ENCODE measurements around the gene POLR3C.

The POLR3C gene

DNA sequence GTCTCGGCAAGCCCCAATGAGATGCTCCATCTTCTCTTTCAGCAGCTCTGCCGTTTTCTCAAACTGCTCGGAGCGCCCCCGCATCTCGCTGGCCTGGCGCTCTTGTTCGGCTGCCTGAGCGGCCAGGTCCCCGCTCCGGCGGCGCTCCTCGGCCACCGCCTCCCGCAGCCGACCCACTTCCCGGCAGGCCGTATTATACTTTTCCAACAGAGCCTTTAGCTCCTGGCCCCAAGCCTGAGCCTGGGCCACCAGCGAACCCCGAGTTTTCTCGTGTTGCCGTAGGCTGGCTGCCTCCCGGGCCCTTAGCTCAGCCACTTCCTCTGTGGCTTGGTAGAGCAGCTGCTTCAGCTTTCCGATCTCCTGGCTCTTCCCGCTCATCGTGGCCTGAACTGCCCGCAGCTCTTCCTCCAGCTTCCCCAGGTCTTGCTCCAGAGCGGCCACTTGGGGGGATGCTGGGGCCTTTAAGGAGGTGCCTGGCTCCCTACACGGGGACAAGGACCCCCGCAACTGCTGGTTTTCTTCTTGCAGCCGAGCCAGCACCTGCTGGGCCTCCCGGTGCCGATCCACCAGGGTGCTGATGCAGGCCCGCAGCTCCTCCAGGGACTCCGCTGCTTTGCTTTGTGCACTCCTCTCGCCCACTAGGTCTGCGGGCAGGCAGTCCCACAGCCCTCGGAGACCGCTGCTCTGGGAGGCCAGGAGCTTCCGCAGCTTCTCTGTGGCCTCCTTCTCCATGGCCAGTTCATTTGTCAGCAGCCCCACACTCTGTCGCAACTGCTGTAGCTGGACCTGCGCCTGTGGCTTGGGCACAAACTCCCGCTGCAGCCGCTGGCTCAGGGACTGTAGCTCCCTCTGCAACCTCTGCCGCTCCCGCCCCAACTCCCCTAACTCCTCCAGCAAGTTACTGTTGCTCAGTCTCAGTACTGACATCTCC, 48.3 kb downstream of the POLR3C start:
- DNase-seq, result peak; percentile 46

DNA sequence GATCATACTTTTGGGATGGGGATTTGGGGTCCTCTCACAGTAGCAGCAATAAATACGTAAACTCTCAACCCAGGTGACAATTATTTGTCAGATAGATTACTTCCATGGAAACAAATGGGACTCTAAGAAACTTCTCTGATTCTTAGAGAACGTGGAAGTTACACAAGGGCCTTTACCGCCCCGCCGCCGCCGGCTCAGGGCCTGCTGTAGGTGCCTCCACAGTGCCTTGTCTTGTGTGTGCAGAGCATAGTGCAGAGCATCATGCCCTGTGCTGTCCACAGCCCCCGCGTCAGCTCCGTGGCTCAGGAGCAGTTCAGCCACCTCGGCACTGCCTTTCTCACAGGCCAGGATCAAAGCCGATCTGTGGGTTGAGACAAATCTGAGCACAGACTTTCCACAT, 50.6 kb downstream of the POLR3C start:
- DNase-seq, result no peak

DNA sequence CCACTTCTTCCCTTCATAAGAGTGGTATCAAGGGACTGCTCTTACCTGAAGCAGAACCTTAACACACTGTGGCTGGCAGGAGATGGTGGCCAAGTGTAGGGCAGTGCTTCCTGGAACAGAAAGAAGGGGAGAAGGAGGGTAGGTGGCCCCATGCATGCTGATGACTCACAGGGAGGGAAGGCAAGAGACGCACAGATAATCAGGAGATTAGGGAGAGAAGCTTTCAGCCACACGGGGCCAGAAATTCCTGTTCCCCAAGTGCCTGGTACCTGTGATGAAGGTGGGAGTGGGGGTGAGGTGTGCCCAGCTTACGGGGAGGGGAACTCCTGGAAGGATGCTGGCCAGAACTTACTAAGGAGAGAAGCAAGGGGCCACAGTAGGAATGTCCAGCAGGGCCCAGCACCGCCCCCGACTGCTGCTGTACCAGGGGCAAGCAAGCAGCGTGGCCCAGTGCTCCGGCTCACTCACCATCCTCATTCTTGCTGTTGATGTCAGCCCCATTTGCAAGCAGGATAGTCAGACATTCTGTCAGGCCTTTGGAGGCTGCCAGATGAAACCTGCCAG, 54.0 kb downstream of the POLR3C start:
- no peak for DNase-seq

DNA sequence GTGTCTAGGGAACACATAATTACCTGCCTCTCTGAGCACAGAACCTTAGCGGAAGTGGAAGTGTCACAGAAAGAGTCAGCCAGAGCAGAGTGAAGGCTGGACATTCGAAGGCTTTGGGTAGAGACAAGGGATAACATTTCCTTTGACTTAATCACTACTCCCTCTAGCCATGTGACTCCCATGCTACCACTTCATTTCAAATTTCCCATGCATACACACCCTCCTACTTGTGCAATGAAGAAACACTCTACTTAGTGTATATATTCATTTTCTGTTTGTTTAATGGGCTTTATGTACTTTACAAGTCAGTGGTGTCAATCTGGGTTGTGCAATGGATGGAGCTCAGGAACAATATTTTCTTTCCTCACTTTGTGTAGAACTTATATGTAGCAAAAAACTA, 54.7 kb downstream of the POLR3C start:
- no peak for DNase-seq

DNA sequence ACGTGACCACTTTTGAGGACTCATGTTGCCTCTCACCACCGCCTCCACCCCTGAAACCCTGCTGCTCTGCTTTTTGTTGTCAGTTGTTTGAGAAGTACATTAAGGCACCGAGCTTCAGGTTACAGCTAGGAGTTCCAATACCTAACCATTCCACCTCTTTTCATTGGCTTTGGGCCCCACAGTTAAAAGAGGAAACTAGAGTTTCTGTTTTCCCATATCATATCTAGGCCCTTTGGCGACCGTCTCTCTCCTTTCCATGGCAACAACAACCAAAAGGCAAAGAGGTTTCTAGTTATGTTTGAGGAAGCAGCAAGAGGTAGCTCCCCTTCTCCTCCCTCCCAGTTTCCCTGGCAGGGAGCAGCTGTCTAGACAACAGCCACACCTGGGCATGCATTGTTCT, 55.8 kb downstream of the POLR3C start:
- no peak for DNase-seq

DNA sequence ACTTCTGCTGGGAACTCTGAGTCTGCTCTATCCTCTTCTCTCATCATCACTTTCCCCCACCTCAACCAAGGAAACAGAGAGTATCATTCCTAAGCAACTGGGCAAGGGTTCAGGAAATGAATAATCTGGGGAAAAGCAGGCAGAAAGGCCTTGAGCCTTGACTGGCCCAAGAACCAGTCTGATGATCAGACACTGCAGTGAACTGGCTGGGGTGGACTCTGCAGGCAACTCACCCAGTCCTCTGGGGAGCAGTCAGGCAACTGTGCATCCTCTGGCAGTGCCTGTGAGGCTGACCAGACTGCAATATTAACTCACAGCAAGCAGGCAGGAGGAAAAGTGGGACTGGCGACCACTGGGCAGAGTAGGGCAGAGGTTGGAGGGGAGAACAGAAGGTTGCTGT, 60.7 kb downstream of the POLR3C start:
- DNase-seq, result no peak

DNA sequence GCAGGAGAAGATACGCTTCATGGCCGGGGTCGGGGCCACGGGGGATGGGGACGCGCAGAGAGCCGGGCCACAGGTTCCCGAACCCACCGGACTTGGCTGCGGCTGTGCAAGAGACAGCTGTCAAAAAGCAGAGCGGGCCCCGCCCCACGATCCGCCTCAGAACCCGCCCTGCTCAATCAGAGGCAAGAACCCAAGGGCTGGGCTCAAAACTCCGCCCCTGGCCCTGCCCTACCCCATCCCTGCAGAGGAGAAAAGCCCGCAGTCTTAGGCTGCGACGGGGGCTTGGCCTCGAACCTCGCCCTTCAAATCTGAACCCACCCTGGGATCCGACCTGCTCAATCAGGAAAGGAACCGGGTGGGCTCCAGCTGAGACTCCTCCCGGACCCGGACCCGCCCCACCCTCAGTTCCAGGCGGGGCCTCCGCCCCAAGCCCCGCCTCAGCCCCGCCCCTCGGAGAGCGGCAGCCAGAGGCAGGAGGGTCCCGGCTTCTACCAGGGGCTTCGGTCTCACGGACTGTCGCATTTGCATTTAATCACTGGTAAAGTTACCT, 61.8 kb downstream of the POLR3C start, which contains the start of gene ANKRD35:
TSS of gene ANKRD35 (minus strand) at position 129 of the 550 bp plus-strand sequence. CDS start at position 21, 108 bp downstream.
- DNase-seq, result peak; percentile 13

DNA sequence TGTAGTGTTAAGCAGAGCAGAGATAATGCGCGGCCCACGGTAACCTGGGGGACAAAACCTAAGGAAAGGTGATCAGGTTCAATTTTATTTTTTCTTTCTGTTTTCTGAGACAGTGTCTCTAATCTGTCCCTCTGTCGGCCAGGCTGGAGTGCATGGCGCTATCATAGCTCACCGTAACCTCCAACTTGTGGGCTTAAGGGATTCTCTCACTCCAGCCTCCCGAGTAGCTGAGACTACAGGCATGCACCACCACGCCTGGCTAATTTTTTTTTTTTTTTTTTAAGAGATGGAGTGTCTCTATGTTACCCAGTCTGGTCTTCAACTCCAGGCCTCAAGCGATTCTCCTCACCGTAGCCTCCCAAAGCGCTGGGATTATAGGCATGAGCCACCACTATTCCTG, 62.4 kb downstream of the POLR3C start:
- no peak for DNase-seq

DNA sequence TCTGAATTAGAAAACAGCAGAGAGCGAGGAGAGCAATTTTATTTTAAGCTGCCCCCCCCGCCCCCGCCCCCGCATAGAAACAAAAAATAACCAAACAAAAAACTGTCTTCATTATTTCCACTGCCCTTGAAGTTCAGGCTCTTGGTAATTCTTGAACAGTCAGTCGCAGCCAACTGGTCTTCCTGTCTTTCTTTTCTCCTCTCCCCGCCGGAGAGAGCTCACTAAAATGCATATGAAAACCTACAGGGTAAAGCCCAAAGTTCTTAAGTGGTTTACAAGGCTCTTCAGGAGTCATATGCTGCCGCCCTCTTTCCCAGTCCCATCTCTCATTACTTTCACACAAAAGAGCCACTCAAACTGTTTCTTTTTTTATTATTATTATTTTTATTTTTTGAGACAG, 62.8 kb downstream of the POLR3C start:
- no peak for DNase-seq

DNA sequence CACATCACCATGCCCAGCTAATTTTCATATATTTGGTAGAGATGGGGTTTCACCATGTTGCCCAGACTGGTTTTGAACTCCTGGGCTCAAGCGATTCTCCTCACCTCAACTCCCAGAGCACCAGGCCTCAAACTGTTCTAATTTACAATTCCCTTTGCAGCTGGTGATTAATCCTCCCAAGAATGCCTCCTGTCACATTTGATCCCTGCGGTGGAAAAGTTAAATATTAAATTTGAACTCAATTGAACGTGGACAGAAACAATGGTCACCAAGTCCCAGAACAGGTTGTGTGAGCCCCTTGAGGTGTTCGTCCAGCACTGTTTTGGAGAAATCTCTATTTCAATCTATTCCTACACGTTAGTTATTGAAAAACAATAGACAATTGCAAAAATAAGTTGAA, 63.6 kb downstream of the POLR3C start:
- no peak for DNase-seq

DNA sequence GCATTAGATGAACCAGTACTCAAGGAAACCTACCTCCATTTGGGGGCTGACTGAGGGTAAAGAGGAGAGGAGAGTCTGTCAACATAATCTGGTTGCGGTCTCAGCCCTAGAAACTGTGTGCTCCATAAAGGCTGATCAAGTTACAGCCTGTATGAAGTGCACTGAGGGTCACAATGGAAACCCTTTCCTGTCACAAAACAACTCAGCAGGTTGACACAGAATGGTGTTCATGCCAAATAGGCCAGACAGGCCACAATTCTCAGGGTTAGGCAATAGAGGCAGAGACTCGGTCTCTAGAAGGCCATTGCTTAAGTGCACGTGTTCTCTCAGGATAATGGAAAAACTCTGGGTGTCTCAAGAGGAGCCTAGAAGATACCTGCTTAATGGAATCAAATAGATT, 65.7 kb downstream of the POLR3C start:
- no peak for DNase-seq

DNA sequence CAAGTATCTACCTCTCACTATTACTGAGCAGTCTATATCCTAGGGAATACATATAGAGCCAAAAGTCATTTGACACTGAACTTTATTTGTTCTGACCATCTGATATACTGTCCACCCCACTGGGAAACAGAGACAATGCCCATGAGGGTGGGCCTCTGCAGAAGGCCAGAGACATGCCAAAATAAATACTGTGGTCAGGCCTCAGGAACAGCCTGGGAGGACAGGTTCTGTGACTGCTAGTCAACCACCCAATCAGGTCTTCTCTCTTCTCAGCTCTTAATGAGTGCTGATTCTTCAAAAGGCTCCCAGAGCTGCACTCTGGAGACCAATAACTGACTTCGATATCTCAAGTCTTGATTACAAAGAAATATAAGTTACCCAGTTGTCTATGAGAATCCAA, 67.1 kb downstream of the POLR3C start:
- no peak for DNase-seq

DNA sequence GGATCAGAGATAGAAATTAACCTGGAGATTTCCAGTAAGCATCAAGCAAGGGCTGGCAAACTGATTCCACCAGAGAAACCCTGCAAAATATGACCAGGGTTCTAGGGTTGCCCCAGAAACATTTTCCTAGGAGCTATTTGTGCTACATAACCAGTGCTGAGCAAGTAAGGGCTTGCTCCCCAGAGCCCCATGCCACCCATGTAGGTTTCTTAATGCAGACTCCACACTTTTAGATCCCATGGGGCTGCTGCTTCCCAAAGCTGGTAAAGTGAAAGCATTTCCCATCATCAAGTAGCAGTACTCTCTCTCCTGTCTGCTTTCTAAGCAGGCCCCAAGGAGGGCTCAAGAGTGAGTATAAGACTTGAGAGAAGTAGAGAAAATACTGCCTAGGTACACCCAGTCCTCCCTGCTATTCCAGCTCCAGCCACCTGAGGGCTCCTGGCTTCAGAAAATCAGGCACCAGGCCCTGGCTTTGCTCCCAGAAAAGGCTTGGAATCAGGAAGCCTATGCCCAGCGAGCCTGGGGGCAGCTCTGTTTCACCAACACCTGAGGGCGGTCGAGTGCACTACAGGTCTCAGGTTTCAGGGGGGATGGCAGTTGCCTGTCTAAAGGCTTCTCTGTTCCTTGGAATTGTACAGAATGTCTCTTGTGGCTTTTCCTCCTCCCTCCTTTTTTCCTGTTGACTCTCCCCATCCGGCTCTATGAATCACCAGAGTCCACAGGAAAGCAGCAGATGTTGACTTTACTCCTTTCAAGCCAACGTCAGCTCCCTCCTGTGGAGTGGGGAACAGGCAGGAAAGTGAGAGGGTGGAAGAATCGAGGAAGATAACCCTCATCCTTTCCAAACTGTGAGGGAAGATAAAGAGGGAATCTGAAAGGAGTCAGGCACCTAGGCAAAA, 67.8 kb downstream of the POLR3C start:
- DNase-seq, result peak; percentile 10

DNA sequence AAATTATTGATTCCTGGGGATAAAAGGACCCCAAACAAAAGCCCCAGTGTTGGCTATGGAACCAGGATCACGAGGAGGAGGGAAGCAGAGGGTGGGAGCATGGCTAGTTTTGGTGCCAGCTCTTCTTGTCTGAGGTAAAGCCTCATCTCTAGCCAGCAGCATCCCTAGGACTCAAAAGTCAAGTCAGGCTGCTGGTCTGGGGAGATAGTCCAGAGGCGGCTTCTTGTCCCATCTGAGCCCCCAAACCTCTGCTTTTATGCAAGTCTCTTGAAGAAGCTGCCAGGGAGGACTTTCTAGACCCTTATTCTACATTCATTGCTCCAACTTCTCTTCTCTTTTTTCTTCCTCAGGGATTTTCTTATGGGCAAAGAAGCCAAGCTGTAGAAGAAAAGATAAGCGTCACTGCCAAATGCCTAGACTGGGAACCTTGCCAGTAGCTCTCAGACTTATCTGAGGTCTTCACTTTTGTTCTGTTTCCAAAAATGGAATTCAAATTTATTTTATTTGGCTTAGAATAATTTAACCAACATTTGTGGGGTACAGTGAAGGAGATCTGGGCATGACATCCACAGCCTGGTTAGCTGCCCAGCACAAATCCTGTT, 68.6 kb downstream of the POLR3C start:
- DNase-seq, result no peak

DNA sequence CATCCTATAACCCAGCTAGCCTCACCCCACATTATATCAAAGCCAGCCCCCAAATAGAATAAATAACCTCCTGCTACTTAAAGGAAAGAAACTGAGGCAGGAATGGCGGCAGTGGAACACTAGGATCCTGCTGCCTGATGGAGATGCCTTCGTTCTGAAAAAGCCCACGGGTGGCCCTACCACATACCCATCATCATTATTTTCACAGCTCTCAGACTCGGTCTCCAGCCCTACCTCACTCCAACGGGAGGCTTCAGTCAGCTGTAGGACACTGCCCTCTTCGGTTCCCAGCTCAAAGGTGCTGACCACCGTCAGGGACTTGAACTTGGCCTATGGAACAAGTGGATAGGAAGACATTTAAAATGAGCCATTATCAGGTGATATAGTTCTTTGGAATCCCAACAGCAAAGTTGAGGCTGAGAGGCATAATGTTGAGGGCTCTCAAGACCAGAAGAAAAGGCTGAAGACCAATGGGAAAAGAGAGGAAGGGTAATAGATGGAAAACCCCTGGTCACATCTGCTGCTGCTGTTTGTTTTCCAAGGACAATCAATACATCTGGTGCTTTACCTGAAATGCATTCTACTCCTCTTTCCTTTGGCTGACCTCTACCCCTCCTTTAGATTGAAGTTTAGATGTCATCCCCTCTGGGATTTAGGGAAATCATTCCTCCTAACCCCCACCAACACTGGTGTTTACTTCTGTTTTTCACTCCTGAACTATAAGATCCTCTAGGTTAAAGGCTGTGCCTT, 69.5 kb downstream of the POLR3C start:
- DNase-seq, result no peak
